Natural killer cell treated with Interleukin-12 subunit alpha and Interleukin-12 subunit beta and Interleukin-15 and Interleukin-18, amount 100 ng/mL, for 72 hours (primary cell): Measurements from ENCODE around the gene COPE. TPM values are rescaled to one million over a fixed set of nuclear protein-coding genes. Genes with fewer than 3 reads are reported as not detected.
"Not testable (repeated sequence)": the region's sequence is repeated elsewhere in the genome, so short reads cannot be mapped to it uniquely, and the experiment has no call there.

Experiments
- ATAC-seq, 2 donors: fragments of 150-1000 bp; cut with Tn5 transposase in 1 of 2; sonication (Bioruptor Pico), chemical (Tn5 transposase) in 1 of 2; 2 replicates each; pipeline ENCODE4 v1.10.0; 2021
- DNase-seq: peaks from one replicate; pipeline ENCODE4 v3.0.0; 2022; ENCODE audit warnings: low spot score
- H3K27ac Mint-ChIP-seq, 2 donors: 1 replicate in 1 of 2; 2 replicates in 1 of 2; pipeline ENCODE4 v1.8.0; 2022; ENCODE audit warnings: mixed read lengths in 2 of 2, mild to moderate bottlenecking in 1 of 2, moderate library complexity in 1 of 2
- H3K27me3 Mint-ChIP-seq, 2 donors: 1 replicate in 1 of 2; 2 replicates in 1 of 2; pipeline ENCODE4 v1.8.0; 2022; ENCODE audit warnings: mixed read lengths in 2 of 2
- H3K36me3 Mint-ChIP-seq: one replicate; pipeline ENCODE4 v1.8.0; 2022; ENCODE audit warnings: mixed read lengths
- H3K4me1 Mint-ChIP-seq, 2 donors: 1 replicate in 1 of 2; 2 replicates in 1 of 2; pipeline ENCODE4 v1.8.0; 2022; ENCODE audit warnings: low read depth in 2 of 2, mixed read lengths in 2 of 2, mild to moderate bottlenecking in 1 of 2
- H3K4me3 Mint-ChIP-seq: one replicate; pipeline ENCODE4 v1.8.0; 2022; ENCODE audit warnings: mixed read lengths
- H3K9me3 Mint-ChIP-seq: 2 replicates; pipeline ENCODE4 v1.8.0; 2022; ENCODE audit warnings: mixed read lengths
- total RNA-seq, 2 donors: library from RNA; stranded (reverse); gene quantifications; one replicate each; pipeline ENCODE4 v1.2.3, GENCODE V29; 2022

Gene COPE
- total RNA-seq, result 100 to 1,000 TPM; 204 to 275 TPM

DNA sequence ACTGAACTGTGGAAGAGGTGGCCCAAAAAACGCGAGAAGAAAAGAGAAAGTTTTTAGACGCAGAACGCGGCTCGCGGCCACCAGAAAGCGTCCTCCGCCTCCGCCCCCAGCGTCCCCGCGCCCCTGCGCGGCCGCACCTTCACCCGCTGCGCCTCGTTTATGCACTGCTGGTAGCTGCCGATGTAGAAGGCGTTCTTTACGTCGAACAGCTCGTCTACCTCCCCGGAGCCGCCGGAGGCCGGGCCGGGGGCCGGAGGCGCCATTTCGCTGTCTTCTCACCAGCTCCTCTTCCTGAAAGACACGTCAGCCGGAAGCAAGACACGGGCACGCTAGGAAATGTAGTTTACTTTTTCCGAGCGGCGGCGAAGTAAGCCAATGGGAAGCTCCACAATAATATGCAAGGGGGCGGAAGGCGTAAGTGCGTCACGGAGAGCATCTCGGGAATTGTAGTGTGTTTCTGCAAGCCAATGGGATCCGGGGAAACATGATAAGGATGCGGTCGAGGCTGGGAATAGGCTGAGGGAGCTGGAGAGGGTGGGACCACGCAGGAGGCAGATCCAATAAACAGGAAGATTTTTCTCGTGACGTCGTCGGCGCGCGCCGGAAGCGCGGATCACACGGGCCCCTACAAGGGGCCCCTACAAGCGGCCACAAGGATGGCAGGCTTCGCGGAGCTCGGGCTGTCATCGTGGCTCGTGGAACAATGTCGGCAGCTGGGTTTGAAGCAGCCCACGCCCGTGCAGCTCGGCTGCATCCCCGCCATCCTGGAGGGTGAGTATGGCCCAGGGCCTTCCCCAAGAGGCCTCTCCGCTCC, at the start of gene COPE, which contains the start of gene DDX49:
COPE (minus strand) TSS at position 302 of the 814 bp plus-strand sequence; CDS start at position 263, 39 bp downstream.
DDX49 (plus strand) TSS at position 630 of the 814 bp plus-strand sequence; CDS start at position 657, 27 bp downstream.
- peak within 1 kb of the TSS; percentile 91 to 92 for H3K27ac Mint-ChIP-seq
- ATAC-seq (peak; percentile 98 to 99), DNase-seq (peak; percentile 99)
- H3K36me3 Mint-ChIP-seq, result no peaks in the 10 kb centered on the region
- peak within 1 kb of the TSS; percentile 98 for H3K4me3 Mint-ChIP-seq
- peaks cover 27 to 34% of the 10 kb centered on the region in 2 donors for H3K4me1 Mint-ChIP-seq
- no peaks in the 10 kb centered on the region for H3K9me3 Mint-ChIP-seq
- H3K27me3 Mint-ChIP-seq, result no peaks in the 10 kb centered on the region

GRCh38 chr19:18967358-18968146, 48.4 kb upstream of the COPE start:
- DNase-seq (no peak), ATAC-seq (peak; percentile 43 to 57)
- Mint-ChIP-seq H3K4me1 (peaks cover 0 to 4% of the 10 kb centered on the region in 2 donors), H3K27ac (no peak overlapping the region), H3K27me3 (peaks cover 0 to 8% of the 10 kb centered on the region in 2 donors), H3K9me3 (no peaks in the 10 kb centered on the region), H3K4me3 (no peak overlapping the region), H3K36me3 (no peaks in the 10 kb centered on the region)

DNA sequence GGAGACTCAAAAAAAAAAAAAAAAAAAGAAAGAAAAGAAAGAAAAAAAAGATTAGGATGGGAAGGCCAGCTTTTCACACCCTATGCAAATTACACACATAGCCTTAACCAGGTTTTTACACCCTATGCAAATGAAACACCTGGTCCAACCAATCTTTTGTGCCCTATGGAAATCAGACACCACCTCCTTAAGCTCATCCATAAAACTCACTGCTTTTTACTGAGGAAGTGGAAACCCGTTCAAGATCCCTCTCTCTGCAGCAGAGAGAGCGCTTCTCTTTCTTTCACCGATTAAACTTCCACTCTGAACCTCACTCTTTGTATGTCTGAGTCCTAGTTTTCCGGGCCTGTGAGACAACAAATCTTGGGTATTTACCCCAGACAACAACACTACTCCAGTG, 47.1 kb upstream of the COPE start:
- no peak for DNase-seq
- H3K27ac Mint-ChIP-seq, result no peak overlapping the region
- no peak for ATAC-seq
- no peaks in the 10 kb centered on the region for H3K36me3 Mint-ChIP-seq
- no peak overlapping the region for H3K4me3 Mint-ChIP-seq
- peaks cover 11 to 19% of the 10 kb centered on the region in 2 donors for H3K27me3 Mint-ChIP-seq
- H3K9me3 Mint-ChIP-seq, result no peaks in the 10 kb centered on the region
- peaks cover 9 to 15% of the 10 kb centered on the region in 2 donors for H3K4me1 Mint-ChIP-seq

DNA sequence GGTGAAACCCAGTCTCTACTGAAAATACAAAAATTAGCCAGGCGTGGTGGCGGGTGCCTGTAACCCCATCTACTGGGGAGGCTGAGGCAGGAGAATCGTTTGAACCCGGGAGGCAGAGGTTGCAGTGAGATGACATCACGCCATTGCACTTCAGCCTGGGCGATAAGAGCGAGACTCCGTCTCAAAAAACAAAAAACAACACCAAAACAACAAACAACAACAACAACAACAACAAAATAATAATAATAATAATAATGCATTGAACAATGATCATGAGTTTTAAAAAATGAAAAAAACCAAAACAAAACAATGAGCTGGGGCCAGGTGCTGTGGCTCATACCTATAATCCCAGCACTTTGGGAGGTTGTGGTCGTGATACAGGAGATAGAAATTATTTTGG, 44.9 kb upstream of the COPE start:
- H3K4me1 Mint-ChIP-seq, result peaks cover 10 to 13% of the 10 kb centered on the region in 2 donors
- no peak for ATAC-seq
- no peak overlapping the region for H3K27ac Mint-ChIP-seq
- no peaks in the 10 kb centered on the region for H3K9me3 Mint-ChIP-seq
- no peak for DNase-seq
- no peak overlapping the region for H3K4me3 Mint-ChIP-seq
- peaks cover 13 to 19% of the 10 kb centered on the region in 2 donors for H3K27me3 Mint-ChIP-seq
- H3K36me3 Mint-ChIP-seq, result no peaks in the 10 kb centered on the region

GRCh38 chr19:18961767-18962620, 42.8 kb upstream of the COPE start:
- ATAC-seq (no peak), DNase-seq (no peak)
- Mint-ChIP-seq H3K4me1 (peaks cover 10 to 11% of the 10 kb centered on the region in 2 donors), H3K9me3 (no peaks in the 10 kb centered on the region), H3K36me3 (no peaks in the 10 kb centered on the region), H3K4me3 (no peak overlapping the region), H3K27me3 (peaks cover 13 to 16% of the 10 kb centered on the region in 2 donors), H3K27ac (no peak overlapping the region)

GRCh38 chr19:18960370-18960769, 41.2 kb upstream of the COPE start:
- H3K36me3 Mint-ChIP-seq, result no peaks in the 10 kb centered on the region
- peaks cover 10 to 11% of the 10 kb centered on the region in 2 donors for H3K4me1 Mint-ChIP-seq
- no peak overlapping the region for H3K4me3 Mint-ChIP-seq
- no peak for ATAC-seq
- H3K9me3 Mint-ChIP-seq, result no peaks in the 10 kb centered on the region
- no peak for DNase-seq
- H3K27me3 Mint-ChIP-seq, result peaks cover 13 to 16% of the 10 kb centered on the region in 2 donors
- no peak overlapping the region for H3K27ac Mint-ChIP-seq

DNA sequence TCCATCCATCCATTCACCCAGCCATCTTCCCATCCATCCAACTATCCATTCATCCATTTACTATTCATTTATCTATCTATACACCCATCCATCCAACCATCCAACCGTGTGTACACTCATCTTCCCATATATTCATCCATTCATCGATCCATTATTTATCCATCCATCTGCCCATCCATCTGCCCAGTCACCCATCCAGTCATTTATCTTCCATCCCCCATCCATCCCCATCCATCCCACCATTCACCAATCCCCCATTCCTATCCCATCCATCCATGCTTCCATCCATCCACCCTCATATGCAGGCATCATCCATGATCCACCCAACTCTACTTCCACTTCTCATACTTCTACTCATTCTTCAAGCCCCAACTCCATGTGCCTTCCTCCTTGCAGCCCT, 35.9 kb upstream of the COPE start:
- Mint-ChIP-seq H3K36me3 (no peaks in the 10 kb centered on the region), H3K27ac (no peak overlapping the region), H3K4me1 (no peaks in the 10 kb centered on the region), H3K9me3 (peaks cover 4% of the 10 kb centered on the region), H3K27me3 (peaks cover 6 to 18% of the 10 kb centered on the region in 2 donors), H3K4me3 (no peak overlapping the region)
- no peak for DNase-seq
- ATAC-seq, result no peak

DNA sequence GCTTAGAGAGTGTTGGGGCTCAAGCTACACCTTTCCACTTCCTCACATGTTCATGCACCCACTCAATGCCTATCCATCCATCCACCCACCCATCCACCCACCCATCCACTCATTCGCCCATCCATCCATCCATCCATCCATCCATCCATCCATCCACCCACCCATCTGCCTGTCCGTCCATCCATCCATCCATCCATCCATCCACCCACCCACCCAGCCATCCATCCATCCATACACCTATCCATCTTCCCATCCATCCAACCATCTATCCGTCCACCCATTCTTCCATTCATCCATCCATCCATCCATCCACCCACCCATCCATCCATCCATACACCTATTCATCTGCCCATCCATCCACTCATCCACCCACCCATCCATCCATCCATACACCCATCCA, 34.9 kb upstream of the COPE start:
- no peak overlapping the region for H3K4me3 Mint-ChIP-seq
- DNase-seq, result no peak
- H3K27me3 Mint-ChIP-seq, result peaks cover 6 to 18% of the 10 kb centered on the region in 2 donors
- peaks cover 4% of the 10 kb centered on the region for H3K9me3 Mint-ChIP-seq
- no peak for ATAC-seq
- H3K4me1 Mint-ChIP-seq, result no peaks in the 10 kb centered on the region
- H3K27ac Mint-ChIP-seq, result peak overlapping the region in 1 of 2 donors; percentile 6
- no peaks in the 10 kb centered on the region for H3K36me3 Mint-ChIP-seq

DNA sequence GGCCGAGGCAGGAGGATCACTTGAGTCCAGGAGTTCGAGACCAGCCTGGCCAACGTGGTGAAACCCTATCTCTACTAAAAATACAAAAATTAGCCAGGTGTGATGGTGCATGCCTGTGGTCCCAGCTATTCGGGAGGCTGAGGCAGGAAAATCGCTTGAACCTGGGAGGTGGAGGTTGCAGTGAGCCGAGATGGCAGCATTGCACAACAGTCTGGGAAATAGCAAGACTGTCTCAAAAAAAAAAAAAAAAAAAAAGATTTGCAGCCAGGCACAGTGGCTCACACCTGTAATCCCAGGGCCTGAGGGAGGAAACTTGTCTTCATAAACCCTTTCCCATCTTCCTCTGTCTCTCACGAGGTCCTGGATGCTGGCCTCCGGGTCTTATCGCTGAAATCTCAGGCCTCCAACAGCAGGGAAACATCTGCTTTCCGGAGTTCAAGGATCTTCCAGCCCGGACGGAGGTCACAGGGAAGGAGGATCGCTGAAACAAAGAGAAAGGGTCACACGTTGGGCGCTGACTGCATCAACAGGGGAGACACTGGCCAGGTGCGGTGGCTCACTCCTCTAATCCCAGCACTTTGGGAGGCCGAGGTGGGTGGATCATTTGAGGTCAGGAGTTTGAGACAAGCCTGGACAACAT, 33.3 kb upstream of the COPE start:
- ATAC-seq, H3K27ac Mint-ChIP-seq, H3K4me1 Mint-ChIP-seq, H3K9me3 Mint-ChIP-seq, DNase-seq, H3K4me3 Mint-ChIP-seq, H3K36me3 Mint-ChIP-seq: not testable (repeated sequence)
- peaks cover 8 to 18% of the 10 kb centered on the region in 2 donors for H3K27me3 Mint-ChIP-seq

DNA sequence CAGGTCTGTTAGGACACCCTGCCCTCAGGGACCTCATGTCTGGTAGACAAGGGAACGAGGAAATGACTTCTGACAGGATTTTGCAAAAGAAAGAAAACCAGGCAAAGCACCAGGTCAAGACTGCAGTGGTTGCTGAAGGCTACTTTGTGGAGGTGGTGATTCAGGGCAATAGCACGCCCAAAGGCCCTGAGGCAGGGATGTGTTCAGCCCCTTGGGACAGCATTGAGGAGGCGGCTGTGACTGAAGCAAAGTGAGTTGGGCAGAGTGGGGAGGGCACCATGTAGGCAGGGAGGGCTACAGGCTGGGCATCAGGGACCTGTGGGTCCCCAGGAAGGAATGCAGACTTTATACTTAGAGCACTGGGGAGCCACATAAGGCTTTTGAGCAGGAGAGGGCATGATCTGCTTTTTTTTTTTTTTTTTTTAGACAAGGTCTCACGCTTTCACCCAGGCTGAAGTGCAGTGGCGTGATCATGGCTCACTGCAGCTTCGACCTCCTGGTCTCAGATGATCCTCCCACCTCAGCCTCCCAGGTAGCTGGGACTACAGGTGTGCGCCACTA, 32.6 kb upstream of the COPE start:
- ATAC-seq (no peak), DNase-seq (no peak)
- Mint-ChIP-seq H3K36me3 (no peaks in the 10 kb centered on the region), H3K27ac (no peak overlapping the region), H3K4me3 (no peak overlapping the region), H3K27me3 (peaks cover 8 to 18% of the 10 kb centered on the region in 2 donors), H3K4me1 (peaks cover 0 to 2% of the 10 kb centered on the region in 2 donors), H3K9me3 (peaks cover 4% of the 10 kb centered on the region)

GRCh38 chr19:18949858-18950257, 30.7 kb upstream of the COPE start:
- Mint-ChIP-seq H3K4me1 (peaks cover 0 to 2% of the 10 kb centered on the region in 2 donors), H3K36me3 (no peaks in the 10 kb centered on the region), H3K9me3 (peaks cover under 1% of the 10 kb centered on the region), H3K27me3 (peaks cover 13 to 21% of the 10 kb centered on the region in 2 donors), H3K27ac (no peak overlapping the region), H3K4me3 (no peak overlapping the region)
- no peak for DNase-seq
- ATAC-seq, result no peak

DNA sequence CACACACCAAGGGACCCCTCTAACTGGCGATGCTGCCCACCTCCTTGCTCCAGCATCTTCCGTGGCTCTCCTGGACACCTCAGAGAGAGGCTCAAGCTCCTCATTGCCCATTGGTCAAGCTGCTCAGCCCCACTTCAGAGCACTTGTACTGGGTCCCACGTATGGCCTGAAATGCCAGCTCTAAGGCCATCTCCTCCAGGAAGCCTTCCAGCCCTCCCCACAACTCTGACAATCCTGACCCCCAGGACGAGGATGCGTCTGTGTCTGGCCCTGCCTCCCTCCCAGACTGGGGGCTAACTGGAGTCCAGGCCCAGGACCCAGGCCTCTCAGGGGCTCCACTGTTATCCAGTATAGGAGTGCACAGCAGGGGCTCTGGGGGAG, 29.8 kb upstream of the COPE start:
- no peaks in the 10 kb centered on the region for H3K9me3 Mint-ChIP-seq
- peaks cover 13 to 14% of the 10 kb centered on the region in 2 donors for H3K27me3 Mint-ChIP-seq

More for the DNA sequence above, 29.8 kb upstream of the COPE start:
- H3K27ac Mint-ChIP-seq, result no peak overlapping the region
- ATAC-seq (peak in 1 of 2 donors; percentile 34), DNase-seq (no peak)
- H3K4me3 Mint-ChIP-seq, result no peak overlapping the region
- H3K36me3 Mint-ChIP-seq, result no peaks in the 10 kb centered on the region
- peaks cover 0 to 2% of the 10 kb centered on the region in 2 donors for H3K4me1 Mint-ChIP-seq
